Uterus (tissue), 2 donors: ENCODE results near the gene MTRF1.

Experiments
- POLR2A ChIP-seq, 2 donors: fragments of 450-650 bp; IDR thresholded peaks; one replicate each; pipeline ENCODE4 v1.6.1; 2016; ENCODE audit warnings: antibody characterized with exemption in 2 of 2, mild to moderate bottlenecking in 1 of 2, moderate library complexity in 1 of 2
- TF ChIP-seq, protein P1 (sequence below), 4 experiments: fragments of 200-600 bp in 2 of 4; fragments of 450-650 bp in 2 of 4; sonication (generic) in 2 of 4; IDR thresholded peaks; one replicate each; pipeline ENCODE4 v1.5.1; 2016 to 2019; ENCODE audit warnings: antibody characterized with exemption in 4 of 4, mild to moderate bottlenecking in 2 of 4, moderate library complexity in 1 of 4

GRCh38 chr13:41231025-41231677 lies 32.2 kb downstream of the MTRF1 start:
- TF ChIP-seq, protein P1, sequence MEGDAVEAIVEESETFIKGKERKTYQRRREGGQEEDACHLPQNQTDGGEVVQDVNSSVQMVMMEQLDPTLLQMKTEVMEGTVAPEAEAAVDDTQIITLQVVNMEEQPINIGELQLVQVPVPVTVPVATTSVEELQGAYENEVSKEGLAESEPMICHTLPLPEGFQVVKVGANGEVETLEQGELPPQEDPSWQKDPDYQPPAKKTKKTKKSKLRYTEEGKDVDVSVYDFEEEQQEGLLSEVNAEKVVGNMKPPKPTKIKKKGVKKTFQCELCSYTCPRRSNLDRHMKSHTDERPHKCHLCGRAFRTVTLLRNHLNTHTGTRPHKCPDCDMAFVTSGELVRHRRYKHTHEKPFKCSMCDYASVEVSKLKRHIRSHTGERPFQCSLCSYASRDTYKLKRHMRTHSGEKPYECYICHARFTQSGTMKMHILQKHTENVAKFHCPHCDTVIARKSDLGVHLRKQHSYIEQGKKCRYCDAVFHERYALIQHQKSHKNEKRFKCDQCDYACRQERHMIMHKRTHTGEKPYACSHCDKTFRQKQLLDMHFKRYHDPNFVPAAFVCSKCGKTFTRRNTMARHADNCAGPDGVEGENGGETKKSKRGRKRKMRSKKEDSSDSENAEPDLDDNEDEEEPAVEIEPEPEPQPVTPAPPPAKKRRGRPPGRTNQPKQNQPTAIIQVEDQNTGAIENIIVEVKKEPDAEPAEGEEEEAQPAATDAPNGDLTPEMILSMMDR (IDR thresholded peaks at IDR 0.05) = no peak
- no peak for TF ChIP-seq POLR2A (IDR thresholded peaks at IDR 0.05)
